H9 (cell line): ENCODE data around the gene MRM2. TPM values are rescaled to one million over a fixed set of nuclear protein-coding genes. Genes with fewer than 3 reads are reported as not detected.

Experiments
- DNase-seq: peaks from one replicate; pipeline ENCODE4 v3.0.0-alpha.2; 2017
- H2AFZ ChIP-seq: one replicate; pipeline ENCODE4 v1.6.1; 2013; ENCODE audit warnings: mild to moderate bottlenecking, low read length, control low read depth, moderate library complexity
- H2AK5ac ChIP-seq: 2 replicates; pipeline ENCODE4 v1.6.1; 2013; ENCODE audit warnings: low read length, control low read depth, mixed read lengths; ENCODE audit not compliant: insufficient read length
- H2BK120ac ChIP-seq: one replicate; pipeline ENCODE4 v1.6.1; 2013; ENCODE audit warnings: low read depth, mild to moderate bottlenecking, low read length, control low read depth, inconsistent platforms; ENCODE audit not compliant: poor library complexity, severe bottlenecking
- H2BK12ac ChIP-seq: 2 replicates; pipeline ENCODE4 v1.6.1; 2013; ENCODE audit warnings: low read length, control low read depth, mixed read lengths, low read depth; ENCODE audit not compliant: insufficient read length
- H2BK15ac ChIP-seq: 2 replicates; pipeline ENCODE4 v1.6.1; 2013; ENCODE audit warnings: low read depth, low read length, control low read depth
- H2BK20ac ChIP-seq: one replicate; pipeline ENCODE4 v1.6.1; 2013; ENCODE audit warnings: low read depth, mild to moderate bottlenecking, low read length, control low read depth, inconsistent platforms; ENCODE audit not compliant: poor library complexity, severe bottlenecking
- H2BK5ac ChIP-seq: 2 replicates; pipeline ENCODE4 v1.6.1; 2013; ENCODE audit warnings: low read length, control low read depth, mixed read lengths; ENCODE audit not compliant: insufficient read length
- H3K14ac ChIP-seq: 2 replicates; pipeline ENCODE4 v1.6.1; 2013; ENCODE audit warnings: low read length, control low read depth; ENCODE audit not compliant: insufficient read depth
- H3K18ac ChIP-seq: 2 replicates; pipeline ENCODE4 v1.6.1; 2013; ENCODE audit warnings: low read depth, mild to moderate bottlenecking, mixed read lengths, low read length, control low read depth; ENCODE audit not compliant: insufficient read length
- H3K23ac ChIP-seq: 2 replicates; pipeline ENCODE4 v1.6.1; 2013; ENCODE audit warnings: low read length, control low read depth, mixed read lengths, low read depth; ENCODE audit not compliant: insufficient read length
- H3K23me2 ChIP-seq: 2 replicates; pipeline ENCODE4 v1.6.1; 2013; ENCODE audit warnings: low read depth, mild to moderate bottlenecking, mixed read lengths, low read length, control low read depth; ENCODE audit not compliant: insufficient read length, poor library complexity, severe bottlenecking
- H3K27ac ChIP-seq: 2 replicates; pipeline ENCODE4 v1.5.1; 2013; ENCODE audit warnings: low read length, control low read depth, mixed read lengths, low read depth; ENCODE audit not compliant: insufficient read length
- H3K27me3 ChIP-seq: 2 replicates; pipeline ENCODE4 v1.6.1; 2013; ENCODE audit warnings: low read length, control low read depth, inconsistent platforms; ENCODE audit not compliant: insufficient read depth
- H3K4ac ChIP-seq: 2 replicates; pipeline ENCODE4 v1.6.1; 2013; ENCODE audit warnings: low read depth, mild to moderate bottlenecking, control low read depth, inconsistent platforms, low read length, moderate library complexity
- H3K4me1 ChIP-seq: 2 replicates; pipeline ENCODE4 v1.6.1; 2013; ENCODE audit warnings: low read length, control low read depth, inconsistent platforms; ENCODE audit not compliant: insufficient read depth
- H3K4me2 ChIP-seq: 2 replicates; pipeline ENCODE4 v1.6.1; 2013; ENCODE audit warnings: low read length, control low read depth, mixed read lengths; ENCODE audit not compliant: insufficient read length, insufficient read depth
- H3K56ac ChIP-seq: 2 replicates; pipeline ENCODE4 v1.6.1; 2013; ENCODE audit warnings: low read depth, mild to moderate bottlenecking, mixed read lengths, low read length, control low read depth; ENCODE audit not compliant: insufficient read length
- H3K79me1 ChIP-seq: 2 replicates; pipeline ENCODE4 v1.6.1; 2013; ENCODE audit warnings: low read depth, mild to moderate bottlenecking, moderate library complexity, low read length, control low read depth, inconsistent platforms; ENCODE audit not compliant: insufficient read depth, poor library complexity, severe bottlenecking
- H3K79me2 ChIP-seq: 2 replicates; pipeline ENCODE4 v1.6.1; 2013; ENCODE audit warnings: low read length, control low read depth, inconsistent platforms; ENCODE audit not compliant: insufficient read depth
- H3K9ac ChIP-seq: 2 replicates; pipeline ENCODE4 v1.6.1; 2013; ENCODE audit warnings: low read length, control low read depth, mixed read lengths; ENCODE audit not compliant: insufficient read length; ENCODE audit errors: extremely low read depth
- H3K9me3 ChIP-seq: one replicate; pipeline ENCODE4 v1.6.1; 2013; ENCODE audit warnings: low read depth, low read length, inconsistent platforms; ENCODE audit not compliant: control insufficient read depth
- H3T11ph ChIP-seq: one replicate; pipeline ENCODE4 v1.6.1; 2013; ENCODE audit warnings: mild to moderate bottlenecking, low read length, control low read depth, inconsistent platforms
- H4K20me1 ChIP-seq: one replicate; pipeline ENCODE4 v1.6.1; 2013; ENCODE audit not compliant: control insufficient read depth, insufficient read length, insufficient read depth
- H4K5ac ChIP-seq: 2 replicates; pipeline ENCODE4 v1.6.1; 2013; ENCODE audit warnings: low read depth, mild to moderate bottlenecking, mixed read lengths, low read length, control low read depth; ENCODE audit not compliant: insufficient read length
- H4K8ac ChIP-seq: replicated peaks from 2 replicates; pipeline ENCODE4 v1.6.1; 2013; ENCODE audit warnings: low read length, control low read depth, mixed read lengths, low read depth; ENCODE audit not compliant: insufficient read length
- H4K91ac ChIP-seq: 2 replicates; pipeline ENCODE4 v1.6.1; 2013; ENCODE audit warnings: low read depth, mild to moderate bottlenecking, moderate library complexity, mixed read lengths, low read length, control low read depth; ENCODE audit not compliant: insufficient read length
- H3K27ac Mint-ChIP-seq, 3 experiments: 2 replicates in 2 of 3; 3 replicates in 1 of 3; pipeline ENCODE4 v1.8.0; 2020 to 2021; ENCODE audit warnings: mixed read lengths in 3 of 3, mild to moderate bottlenecking in 1 of 3, moderate library complexity in 1 of 3
- H3K27me3 Mint-ChIP-seq: 2 replicates; pipeline ENCODE4 v1.8.0; 2021; ENCODE audit warnings: low read depth, mild to moderate bottlenecking, moderate library complexity, mixed read lengths
- H3K36me3 Mint-ChIP-seq, 3 experiments: 2 replicates in 2 of 3; 3 replicates in 1 of 3; pipeline ENCODE4 v1.8.0; 2020 to 2021; ENCODE audit warnings: low read depth in 3 of 3, mixed read lengths in 3 of 3; ENCODE audit not compliant: insufficient read depth in 1 of 3
- H3K4me1 Mint-ChIP-seq, 2 experiments: 2 replicates each; pipeline ENCODE4 v1.8.0; 2020; ENCODE audit warnings: mixed read lengths in 2 of 2
- H3K4me3 Mint-ChIP-seq, 2 experiments: 2 replicates in 1 of 2; 3 replicates in 1 of 2; pipeline ENCODE4 v1.8.0; 2020 to 2021; ENCODE audit warnings: mild to moderate bottlenecking in 2 of 2, mixed read lengths in 2 of 2, moderate library complexity in 1 of 2
- H3K9me3 Mint-ChIP-seq, 2 experiments: 2 replicates in 1 of 2; 3 replicates in 1 of 2; pipeline ENCODE4 v1.8.0; 2020; ENCODE audit warnings: mild to moderate bottlenecking in 2 of 2, mixed read lengths in 2 of 2, moderate library complexity in 1 of 2
- CTCF ChIP-seq: fragments of 200-600 bp; sonication (generic); conservative IDR thresholded peaks from 3 replicates; pipeline ENCODE4 v1.8.0; 2021; ENCODE audit warnings: antibody characterized with exemption, mild to moderate bottlenecking
- WGBS: extraction: QIAGEN DNeasy Blood & Tissue Kit; methylation state at CpG from one replicate; pipeline ENCODE4 v1.1.7; 2013; ENCODE audit warnings: missing lambda C conversion rate, low lambda C conversion rate, mixed read lengths; ENCODE audit not compliant: insufficient read length; ENCODE audit errors: extremely low coverage; 5-methylcytosine and 5-hydroxymethylcytosine counted together
- total RNA-seq: library from RNA; stranded (reverse); gene quantifications from 2 replicates; pipeline ENCODE4 v1.2.1, GENCODE V29; 2021

Gene MRM2
- total RNA-seq, 1 experiment from 2014 or later, result 59.0 TPM

- Histone ChIP-seq H3K4me1 (no peaks in the 10 kb centered on the region), H2BK5ac (no peak overlapping the region), H2BK20ac (no peak overlapping the region), H3K23ac (no peak overlapping the region), H2AFZ (no peak overlapping the region), H3T11ph (no peak overlapping the region), H3K27ac (no peak overlapping the region), H4K5ac (no peak overlapping the region), H3K9ac (no peak overlapping the region), H3K23me2 (no peaks in the 10 kb centered on the region), H3K18ac (no peak overlapping the region), H3K4me2 (no peak overlapping the region), H4K91ac (no peak overlapping the region), H2AK5ac (no peak overlapping the region), H3K56ac (no peak overlapping the region), H2BK120ac (no peak overlapping the region), H3K14ac (no peak overlapping the region), H3K79me1 (no peaks in the 10 kb centered on the region), H3K27me3 (no peaks in the 10 kb centered on the region; the same call in 1 of the 2 replicates), H4K20me1 (no peaks in the 10 kb centered on the region), H3K79me2 (no peaks in the 10 kb centered on the region; the same call in 1 of the 2 replicates), H2BK12ac (no peak overlapping the region), H2BK15ac (no peak overlapping the region), H3K4ac (no peak overlapping the region), H4K8ac (no peak overlapping the region), H3K9me3 (no peaks in the 10 kb centered on the region)
- H3K9me3 Mint-ChIP-seq, result peaks cover 3 to 10% of the 10 kb centered on the region in 2 experiments; a peak in 4 of 5 replicates
- H3K36me3 Mint-ChIP-seq, result peaks cover 37 to 45% (median 42%) of the 10 kb centered on the region in 3 experiments
- no peaks in the 10 kb centered on the region for H3K27me3 Mint-ChIP-seq
- TF ChIP-seq CTCF, result no peak
- H3K4me1 Mint-ChIP-seq, result no peaks in the 10 kb centered on the region
- no peak overlapping the region; a peak in 1 of 7 replicates for H3K27ac Mint-ChIP-seq
- WGBS, result no CpG with 5 or more reads among the region's 10 CpGs
- DNase-seq, result peak; percentile 21
- no peak overlapping the region for H3K4me3 Mint-ChIP-seq
Measured at GRCh38 chr7:2198760-2199159, 43.2 kb downstream of the MRM2 start.
